GM12872 (cell line): Measurements from ENCODE around the gene GNS.

Experiments
- CTCF ChIP-seq: IDR thresholded peaks from 3 replicates; pipeline ENCODE4 v1.5.1; 2011; ENCODE audit warnings: low read depth, mild to moderate bottlenecking, low read length, moderate library complexity; ENCODE audit not compliant: insufficient read depth

GNS gene

GRCh38 chr12:64779354-64779974 lies 20.3 kb upstream of the GNS start:
- no peak for TF ChIP-seq CTCF

GRCh38 chr12:64773386-64773785 lies 14.2 kb upstream of the GNS start:
- no peak for TF ChIP-seq CTCF

GRCh38 chr12:64767495-64767894 lies 8.3 kb upstream of the GNS start:
- TF ChIP-seq CTCF: no peak

- TF ChIP-seq CTCF: no peak
Measured at GRCh38 chr12:64760808-64761573, 1.8 kb upstream of the GNS start.

- no peak for TF ChIP-seq CTCF
Measured at GRCh38 chr12:64757771-64758170, 1.4 kb downstream of the GNS start.

- no peak for TF ChIP-seq CTCF
Measured at GRCh38 chr12:64756376-64756775, 2.8 kb downstream of the GNS start.

GRCh38 chr12:64753427-64753826 lies 5.8 kb downstream of the GNS start:
- no peak for TF ChIP-seq CTCF
